Epithelial cell of esophagus (primary cell): Measurements from ENCODE around the gene IFT22.
A peak's percentile ranks its signal among the peaks of the same experiment; 100 is the strongest.

Experiments
- DNase-seq: peaks from one replicate; pipeline ENCODE4 v3.0.0; 2010; ENCODE audit warnings: low read depth
- H3K4me3 ChIP-seq: 2 replicates; pipeline ENCODE4 v1.5.1; 2011; ENCODE audit warnings: mild to moderate bottlenecking, low read length, control low read depth
- CTCF ChIP-seq: IDR thresholded peaks from 2 replicates; pipeline ENCODE4 v1.5.1; 2011; ENCODE audit warnings: low read depth, mild to moderate bottlenecking, low read length, control low read depth, inconsistent platforms; ENCODE audit not compliant: insufficient read depth; ENCODE audit errors: missing control alignments

Gene IFT22

GRCh38 chr7:101315336-101315735 lies 6.3 kb downstream of the IFT22 start:
- peak; percentile 66 for DNase-seq

DNA sequence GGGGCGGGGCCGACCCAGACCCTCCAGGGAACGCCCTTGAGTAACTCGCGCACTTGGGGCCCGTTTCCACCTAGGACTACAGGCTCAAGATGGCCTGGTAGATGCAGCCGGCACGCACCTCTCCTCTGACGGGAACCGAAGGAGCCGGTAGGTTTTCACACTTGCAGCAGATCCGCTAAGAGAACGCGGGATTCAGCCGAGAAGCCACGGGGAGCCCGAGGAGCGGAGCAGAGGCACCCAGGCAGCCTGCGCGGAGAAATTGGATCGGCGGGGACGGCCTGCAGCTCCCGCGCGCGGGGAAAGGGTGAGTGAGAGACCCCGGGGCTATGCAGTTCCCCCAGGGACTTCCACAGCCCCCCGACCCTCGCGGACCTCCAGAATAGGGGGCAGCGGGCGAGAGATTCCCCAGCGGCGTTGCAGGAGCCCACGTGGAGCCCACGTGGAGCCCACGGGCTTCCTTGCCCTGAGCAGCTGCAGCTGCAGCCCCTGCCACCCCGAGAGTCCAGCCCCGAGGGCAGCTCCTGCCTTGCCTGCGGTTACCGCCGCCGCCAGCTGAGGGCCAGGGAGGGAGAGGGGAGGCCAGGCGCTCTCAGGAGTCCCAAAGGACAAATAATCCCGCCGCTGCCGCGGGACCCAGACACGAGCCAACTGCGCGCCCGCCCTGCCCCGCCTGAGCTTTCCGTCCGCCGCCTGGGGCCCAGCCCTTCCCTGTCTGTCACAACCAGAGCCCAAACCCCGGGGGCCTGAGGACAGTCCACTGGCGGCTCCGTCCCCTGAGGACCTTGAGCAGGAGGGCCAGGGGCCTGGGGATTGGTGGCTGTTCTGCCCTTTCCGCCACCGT lies 13.1 kb downstream of the IFT22 start:
- TF ChIP-seq CTCF, result no peak
- peak; percentile 80 for DNase-seq
- H3K4me3 ChIP-seq, result peak overlapping the region; percentile 64

More at GRCh38 chr7:101315336-101315735, 6.3 kb downstream of the IFT22 start:
- no peak overlapping the region for H3K4me3 ChIP-seq
- peak; percentile 62 for TF ChIP-seq CTCF

GRCh38 chr7:101306307-101306706 lies 15.3 kb downstream of the IFT22 start:
- DNase-seq, result no peak
- H3K4me3 ChIP-seq, result no peak overlapping the region
- TF ChIP-seq CTCF, result no peak

DNA sequence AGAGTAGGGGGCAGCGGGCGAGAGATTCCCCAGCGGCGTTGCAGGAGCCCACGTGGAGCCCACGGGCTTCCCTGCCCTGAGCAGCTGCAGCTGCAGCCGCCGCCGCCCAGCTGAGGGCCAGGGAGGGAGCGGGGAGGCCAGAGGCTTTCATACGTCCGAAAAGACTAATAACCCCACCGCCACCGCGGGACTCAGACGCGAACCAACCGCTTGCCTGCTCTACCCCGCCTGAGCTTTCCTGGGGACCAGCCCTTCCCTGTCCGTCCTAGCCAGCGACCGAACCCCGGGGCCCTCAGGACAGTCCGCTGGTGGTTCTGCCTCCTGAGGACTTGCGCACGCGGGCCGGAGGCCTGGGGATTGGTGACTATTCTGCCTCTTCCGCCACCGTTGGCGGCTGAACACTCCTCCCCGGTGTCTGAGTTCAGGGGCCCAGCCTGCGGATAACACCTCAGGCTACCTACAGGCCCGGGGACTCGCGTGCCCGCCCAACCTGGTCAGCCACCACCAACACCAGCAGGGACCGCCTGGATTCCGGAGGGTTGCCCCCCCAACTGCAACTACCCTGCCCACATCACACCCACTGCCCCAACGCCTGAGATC lies 18.4 kb downstream of the IFT22 start:
- TF ChIP-seq CTCF, result no peak
- no peak for DNase-seq
- H3K4me3 ChIP-seq, result no peak overlapping the region

GRCh38 chr7:101302641-101303101 lies 18.9 kb downstream of the IFT22 start:
- H3K4me3 ChIP-seq, result no peak overlapping the region
- no peak for DNase-seq
- no peak for TF ChIP-seq CTCF

DNA sequence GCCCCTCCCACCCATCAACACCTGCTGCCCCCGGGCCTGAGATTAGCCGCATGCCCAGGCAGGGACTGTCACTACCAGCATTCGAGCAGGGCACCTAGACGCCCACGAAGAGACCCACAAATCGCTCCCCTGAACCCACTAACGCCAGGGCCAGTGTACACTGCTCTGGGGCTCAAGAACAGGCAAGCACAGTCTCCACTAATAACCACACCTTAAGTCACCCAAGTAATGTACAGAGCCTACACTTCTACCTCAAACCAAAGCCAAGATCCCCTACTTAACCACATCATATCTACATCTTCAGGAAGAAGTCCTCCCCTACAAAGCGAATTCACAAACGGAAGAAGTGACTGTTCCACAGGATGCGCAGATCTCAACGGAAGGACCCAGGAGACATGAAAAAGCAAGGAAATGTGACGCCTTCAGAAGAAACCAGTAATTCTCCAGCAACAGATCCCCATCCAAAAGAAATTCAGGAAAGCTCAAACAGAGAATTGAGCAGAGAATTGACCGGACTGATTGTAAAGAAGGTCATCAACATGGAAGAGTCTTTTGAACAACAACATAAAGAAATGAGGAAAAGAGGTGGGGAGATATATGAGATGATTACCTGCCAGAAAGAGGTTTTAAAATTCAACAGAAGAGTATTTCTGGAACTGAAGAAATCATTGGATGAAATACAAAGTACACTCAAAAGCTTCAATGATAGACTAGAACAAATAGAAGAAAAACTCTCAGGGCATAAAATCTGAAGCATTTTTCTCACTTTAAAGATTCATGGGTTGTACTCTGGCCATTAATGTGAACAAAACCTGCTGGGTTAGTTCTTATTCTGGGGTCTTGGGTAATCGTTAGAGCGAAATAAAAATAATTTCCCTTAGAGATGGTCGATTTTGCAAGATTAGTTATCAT lies 20.9 kb downstream of the IFT22 start:
- no peak for TF ChIP-seq CTCF

More for the DNA sequence above, 20.9 kb downstream of the IFT22 start:
- DNase-seq, result no peak
- no peak overlapping the region for H3K4me3 ChIP-seq
